Right atrium auricular region (tissue), 2 donors: ENCODE measurements around the gene MTARC1. TPM values are rescaled to one million over a fixed set of nuclear protein-coding genes. Genes with fewer than 3 reads are reported as not detected.
A peak's percentile ranks its signal among the peaks of the same experiment; 100 is the strongest.

Source experiments
- DNase-seq: peaks from one replicate; pipeline ENCODE4 v3.0.0-alpha.2; 2019; ENCODE audit warnings: low spot score
- H3K27ac ChIP-seq, 2 donors: fragments of 200-600 bp; sonication (generic); 1 replicate in 1 of 2; 2 replicates in 1 of 2; pipeline ENCODE4 v1.5.1; 2016 to 2019
- H3K27me3 ChIP-seq, 2 donors: fragments of 200-600 bp; sonication (generic); one replicate each; pipeline versions ENCODE4 v1.5.1 to v1.6.0; 2017 to 2019
- H3K36me3 ChIP-seq: fragments of 200-600 bp; sonication (generic); one replicate; pipeline ENCODE4 v1.5.1; 2016
- H3K4me1 ChIP-seq, 2 donors: fragments of 200-600 bp; sonication (generic); one replicate each; pipeline versions ENCODE4 v1.5.1 to v1.6.0; 2017 to 2019
- H3K4me3 ChIP-seq, 2 donors: fragments of 200-600 bp; sonication (generic); 1 replicate in 1 of 2; 2 replicates in 1 of 2; pipeline ENCODE4 v1.5.1; 2017 to 2019; ENCODE audit warnings: mild to moderate bottlenecking in 1 of 2, moderate library complexity in 1 of 2
- H3K9me3 ChIP-seq, 2 donors: fragments of 200-600 bp; sonication (generic); one replicate each; pipeline ENCODE4 v1.5.1; 2019
- total RNA-seq, 2 donors: library from RNA; depleted of rRNA; stranded (reverse); fragments of >200 nt; gene quantifications; one replicate each; pipeline ENCODE4 v1.1.0, GENCODE V29; 2016
- TF ChIP-seq, protein P1 (sequence below), 2 donors: fragments of 200-600 bp; sonication (generic); IDR thresholded peaks; one replicate each; pipeline ENCODE4 v1.5.1; 2019; ENCODE audit warnings: antibody characterized with exemption in 2 of 2

Gene MTARC1
- total RNA-seq, 2 donors from 2014 or later: 4.0 to 6.1 TPM

GRCh38 chr1:220754212-220754917, 32.3 kb upstream of the MTARC1 start:
- peaks cover 33% of the 10 kb centered on the region for H3K36me3 ChIP-seq
- peaks cover 0 to 47% of the 10 kb centered on the region in 2 donors for H3K4me1 ChIP-seq
- TF ChIP-seq, protein P1, sequence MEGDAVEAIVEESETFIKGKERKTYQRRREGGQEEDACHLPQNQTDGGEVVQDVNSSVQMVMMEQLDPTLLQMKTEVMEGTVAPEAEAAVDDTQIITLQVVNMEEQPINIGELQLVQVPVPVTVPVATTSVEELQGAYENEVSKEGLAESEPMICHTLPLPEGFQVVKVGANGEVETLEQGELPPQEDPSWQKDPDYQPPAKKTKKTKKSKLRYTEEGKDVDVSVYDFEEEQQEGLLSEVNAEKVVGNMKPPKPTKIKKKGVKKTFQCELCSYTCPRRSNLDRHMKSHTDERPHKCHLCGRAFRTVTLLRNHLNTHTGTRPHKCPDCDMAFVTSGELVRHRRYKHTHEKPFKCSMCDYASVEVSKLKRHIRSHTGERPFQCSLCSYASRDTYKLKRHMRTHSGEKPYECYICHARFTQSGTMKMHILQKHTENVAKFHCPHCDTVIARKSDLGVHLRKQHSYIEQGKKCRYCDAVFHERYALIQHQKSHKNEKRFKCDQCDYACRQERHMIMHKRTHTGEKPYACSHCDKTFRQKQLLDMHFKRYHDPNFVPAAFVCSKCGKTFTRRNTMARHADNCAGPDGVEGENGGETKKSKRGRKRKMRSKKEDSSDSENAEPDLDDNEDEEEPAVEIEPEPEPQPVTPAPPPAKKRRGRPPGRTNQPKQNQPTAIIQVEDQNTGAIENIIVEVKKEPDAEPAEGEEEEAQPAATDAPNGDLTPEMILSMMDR (IDR thresholded peaks at IDR 0.05): no peak
- H3K27me3 ChIP-seq: no peaks in the 10 kb centered on the region
- no peak overlapping the region for H3K4me3 ChIP-seq
- peak overlapping the region in 1 of 2 donors; percentile 30 for H3K27ac ChIP-seq
- DNase-seq: no peak
- no peaks in the 10 kb centered on the region for H3K9me3 ChIP-seq

DNA sequence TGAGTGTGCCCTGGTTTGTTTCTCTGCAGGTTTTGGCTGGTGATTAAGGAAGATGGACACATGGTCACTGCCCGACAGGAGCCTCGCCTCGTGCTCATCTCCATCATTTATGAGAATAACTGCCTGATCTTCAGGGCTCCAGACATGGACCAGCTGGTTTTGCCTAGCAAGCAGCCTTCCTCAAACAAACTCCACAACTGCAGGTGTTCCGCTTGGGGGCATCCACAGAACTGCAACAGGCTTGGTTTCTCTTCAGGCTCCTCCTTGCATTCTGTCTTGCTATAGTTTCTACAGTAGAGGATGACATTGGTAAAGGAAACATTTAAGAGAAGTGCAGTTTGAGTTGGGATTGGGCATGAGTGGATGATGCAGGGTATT, 31.8 kb upstream of the MTARC1 start:
- Histone ChIP-seq H3K27me3 (no peaks in the 10 kb centered on the region), H3K4me3 (no peak overlapping the region), H3K27ac (no peak overlapping the region), H3K9me3 (no peaks in the 10 kb centered on the region), H3K36me3 (peaks cover 33% of the 10 kb centered on the region), H3K4me1 (peaks cover 0 to 42% of the 10 kb centered on the region in 2 donors)
- TF ChIP-seq, protein P1 (IDR thresholded peaks at IDR 0.05): no peak
- DNase-seq: no peak

DNA sequence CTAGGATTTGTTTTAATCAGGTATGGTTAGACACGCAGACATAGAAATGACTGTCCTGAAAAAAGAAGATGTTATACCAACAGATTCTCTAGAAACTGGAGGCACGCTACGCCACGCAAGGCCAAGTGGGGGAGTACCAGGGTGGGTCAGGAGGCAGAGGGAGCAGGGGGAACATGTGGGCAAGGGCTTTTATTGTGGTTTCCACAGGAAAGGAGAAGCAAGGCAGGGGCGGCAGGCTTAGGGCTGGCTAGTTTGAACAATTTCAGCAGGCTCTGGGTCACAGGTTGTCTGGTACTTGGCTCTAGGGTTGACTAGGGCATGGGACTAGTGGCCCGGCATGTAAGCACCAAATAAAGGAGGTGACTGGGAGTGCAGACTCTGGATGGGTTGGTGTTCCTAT, 31.4 kb upstream of the MTARC1 start:
- Histone ChIP-seq H3K36me3 (peaks cover 33% of the 10 kb centered on the region), H3K27ac (no peak overlapping the region), H3K4me1 (peaks cover 0 to 38% of the 10 kb centered on the region in 2 donors), H3K4me3 (no peak overlapping the region), H3K9me3 (no peaks in the 10 kb centered on the region), H3K27me3 (no peaks in the 10 kb centered on the region)
- TF ChIP-seq, protein P1 (IDR thresholded peaks at IDR 0.05): no peak
- no peak for DNase-seq

DNA sequence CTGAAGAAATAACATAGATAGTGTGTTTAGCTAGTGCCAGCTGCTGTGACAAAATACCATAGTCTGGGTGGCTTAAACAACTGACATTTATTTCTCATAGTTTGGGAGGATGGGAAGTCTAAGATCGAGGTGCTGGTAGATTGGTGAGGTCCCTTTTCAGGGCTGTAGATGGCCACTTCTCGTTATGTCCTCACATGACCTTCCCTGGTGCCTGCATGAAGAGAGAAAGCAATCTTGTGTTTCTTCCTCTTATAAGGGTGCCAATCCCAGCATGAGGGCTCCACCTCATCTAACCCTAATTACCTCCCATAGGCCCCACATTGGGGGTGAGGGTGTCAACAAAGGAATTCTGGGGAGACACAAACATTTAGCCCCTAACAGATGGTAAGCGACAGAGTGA, 29.3 kb upstream of the MTARC1 start:
- Histone ChIP-seq H3K4me1 (peaks cover 0 to 17% of the 10 kb centered on the region in 2 donors), H3K27me3 (no peaks in the 10 kb centered on the region), H3K4me3 (no peak overlapping the region), H3K27ac (no peak overlapping the region), H3K36me3 (peaks cover 45% of the 10 kb centered on the region), H3K9me3 (no peaks in the 10 kb centered on the region)
- TF ChIP-seq, protein P1 (IDR thresholded peaks at IDR 0.05): no peak
- DNase-seq: no peak

- H3K27ac ChIP-seq: no peak overlapping the region
- H3K36me3 ChIP-seq: peaks cover 56% of the 10 kb centered on the region
- H3K4me3 ChIP-seq: no peak overlapping the region
Observed at GRCh38 chr1:220759147-220759546, 27.6 kb upstream of the MTARC1 start.

More at GRCh38 chr1:220759147-220759546, 27.6 kb upstream of the MTARC1 start:
- Histone ChIP-seq H3K9me3 (no peaks in the 10 kb centered on the region), H3K27me3 (no peaks in the 10 kb centered on the region), H3K4me1 (peaks cover 0 to 3% of the 10 kb centered on the region in 2 donors)
- TF ChIP-seq, protein P1 (IDR thresholded peaks at IDR 0.05): no peak
- DNase-seq: no peak
